IPS DF 6.9 (cell line): ENCODE results near the gene UBR2.

Source experiments
- DNase-seq: peaks from one replicate; pipeline ENCODE4 v3.0.0-alpha.2; 2013; ENCODE audit warnings: low read depth, low spot score
- H3K27ac ChIP-seq: one replicate; pipeline ENCODE4 v1.5.1; 2013; ENCODE audit warnings: low read length, control low read depth
- H3K27me3 ChIP-seq: 2 replicates; pipeline ENCODE4 v1.6.1; 2013; ENCODE audit warnings: mild to moderate bottlenecking, low read length; ENCODE audit not compliant: control insufficient read depth, insufficient read depth
- H3K36me3 ChIP-seq: 2 replicates; pipeline ENCODE4 v1.6.1; 2013; ENCODE audit warnings: low read length; ENCODE audit not compliant: control insufficient read depth, insufficient read depth
- H3K4me1 ChIP-seq: 2 replicates; pipeline ENCODE4 v1.6.1; 2013; ENCODE audit warnings: low read length; ENCODE audit not compliant: control insufficient read depth, insufficient read depth
- H3K4me3 ChIP-seq: 2 replicates; pipeline ENCODE4 v1.5.1; 2013; ENCODE audit warnings: mild to moderate bottlenecking, low read length
- H3K9me3 ChIP-seq: 2 replicates; pipeline ENCODE4 v1.6.1; 2013; ENCODE audit warnings: low read length, inconsistent platforms; ENCODE audit not compliant: control insufficient read depth, insufficient read depth
- WGBS: extraction: QIAGEN DNeasy Blood & Tissue Kit; methylation state at CpG from one replicate; pipeline ENCODE4 v1.1.7; 2013; ENCODE audit warnings: mixed read lengths, missing lambda C conversion rate; ENCODE audit not compliant: insufficient read length, insufficient coverage; 5-methylcytosine and 5-hydroxymethylcytosine counted together

UBR2 gene

GRCh38 chr6:42616716-42617115 lies 52.9 kb downstream of the UBR2 start:
- no peak for DNase-seq
- no peaks in the 10 kb centered on the region for H3K4me1 ChIP-seq
- no peak overlapping the region for H3K4me3 ChIP-seq
- H3K27me3 ChIP-seq = no peaks in the 10 kb centered on the region
- H3K36me3 ChIP-seq = no peaks in the 10 kb centered on the region; the same call in 1 of the 2 replicates
- no peaks in the 10 kb centered on the region for H3K9me3 ChIP-seq
- no peak overlapping the region for H3K27ac ChIP-seq
- WGBS = no CpG with 5 or more reads among the region's 3 CpGs

DNA sequence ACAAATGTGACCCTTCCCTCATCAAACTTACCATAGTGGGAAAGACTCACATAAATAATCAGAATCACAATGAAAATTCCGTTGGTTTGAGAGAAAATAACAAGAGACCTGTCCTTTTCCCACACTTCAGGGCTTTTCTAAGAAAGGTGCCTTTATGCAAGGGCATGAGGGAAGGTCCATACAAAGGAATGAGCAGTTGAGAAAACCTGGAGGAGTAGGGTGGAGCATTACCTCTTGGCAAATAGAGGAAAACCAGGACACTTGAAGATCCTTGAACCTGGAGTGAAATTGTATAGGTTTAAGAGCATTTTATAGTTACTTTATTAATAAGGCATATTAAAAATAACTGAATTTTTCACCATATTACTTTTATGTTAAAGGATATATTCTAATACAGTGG lies 54.3 kb downstream of the UBR2 start:
- no CpG with 5 or more reads among the region's 1 CpG for WGBS
- no peaks in the 10 kb centered on the region; the same call in 1 of the 2 replicates for H3K36me3 ChIP-seq
- no peak overlapping the region for H3K4me3 ChIP-seq

GRCh38 chr6:42618686-42619085 lies 54.9 kb downstream of the UBR2 start:
- no CpG with 5 or more reads among the region's 5 CpGs for WGBS
- Histone ChIP-seq H3K27me3 (no peaks in the 10 kb centered on the region), H3K36me3 (no peaks in the 10 kb centered on the region; the same call in 1 of the 2 replicates), H3K27ac (no peak overlapping the region), H3K9me3 (no peaks in the 10 kb centered on the region), H3K4me1 (no peaks in the 10 kb centered on the region), H3K4me3 (no peak overlapping the region)
- peak; percentile 16 for DNase-seq

More for the DNA sequence above, 54.3 kb downstream of the UBR2 start:
- Histone ChIP-seq H3K9me3 (no peaks in the 10 kb centered on the region), H3K27ac (no peak overlapping the region), H3K4me1 (no peaks in the 10 kb centered on the region), H3K27me3 (no peaks in the 10 kb centered on the region)
- DNase-seq = no peak

DNA sequence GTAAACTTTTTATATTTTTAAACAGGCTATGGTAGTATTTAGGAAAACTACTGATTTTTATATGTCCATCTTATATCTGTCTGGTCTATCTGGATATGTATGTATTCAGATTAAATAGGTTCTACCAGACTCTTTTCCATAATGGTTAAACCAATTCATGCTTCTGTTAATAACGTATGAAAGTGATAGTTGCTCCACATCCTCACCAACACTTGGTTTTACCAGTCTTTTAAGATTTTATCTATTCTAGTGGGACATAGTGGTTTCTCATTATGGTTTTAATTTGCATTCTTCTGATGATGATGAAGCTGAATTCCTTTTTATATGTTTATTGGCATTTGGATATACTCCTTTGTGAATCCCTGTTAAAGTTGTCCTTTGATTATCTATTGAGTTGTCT lies 56.1 kb downstream of the UBR2 start:
- Histone ChIP-seq H3K27me3 (no peaks in the 10 kb centered on the region), H3K4me3 (no peak overlapping the region), H3K4me1 (no peaks in the 10 kb centered on the region), H3K9me3 (no peaks in the 10 kb centered on the region), H3K36me3 (no peaks in the 10 kb centered on the region; the same call in 1 of the 2 replicates), H3K27ac (no peak overlapping the region)
- whole genome bisulfite sequencing = no CpG with 5 or more reads among the region's 1 CpG
- DNase-seq = no peak

GRCh38 chr6:42624601-42625000 lies 60.8 kb downstream of the UBR2 start:
- no peaks in the 10 kb centered on the region for H3K9me3 ChIP-seq
- H3K4me1 ChIP-seq = no peaks in the 10 kb centered on the region
- no peak overlapping the region for H3K4me3 ChIP-seq
- no peak for DNase-seq
- H3K27me3 ChIP-seq = no peaks in the 10 kb centered on the region
- H3K36me3 ChIP-seq = no peaks in the 10 kb centered on the region
- no peak overlapping the region for H3K27ac ChIP-seq

- Histone ChIP-seq H3K27ac (no peak overlapping the region), H3K27me3 (no peaks in the 10 kb centered on the region), H3K4me3 (no peak overlapping the region), H3K9me3 (no peaks in the 10 kb centered on the region), H3K4me1 (no peaks in the 10 kb centered on the region), H3K36me3 (no peaks in the 10 kb centered on the region)
- WGBS = no CpG with 5 or more reads among the region's 1 CpG
- no peak for DNase-seq
Measured at GRCh38 chr6:42627044-42627443, 63.2 kb downstream of the UBR2 start.

- WGBS = no CpG with 5 or more reads among the region's 1 CpG
- Histone ChIP-seq H3K4me3 (no peak overlapping the region), H3K36me3 (no peaks in the 10 kb centered on the region), H3K27ac (no peak overlapping the region), H3K9me3 (no peaks in the 10 kb centered on the region), H3K4me1 (no peaks in the 10 kb centered on the region), H3K27me3 (no peaks in the 10 kb centered on the region)
- no peak for DNase-seq
Measured at GRCh38 chr6:42627674-42628073, 63.8 kb downstream of the UBR2 start.

- DNase-seq = no peak
- Histone ChIP-seq H3K4me3 (no peak overlapping the region), H3K36me3 (peaks cover 2% of the 10 kb centered on the region; the same call in 1 of the 2 replicates), H3K4me1 (no peaks in the 10 kb centered on the region), H3K27ac (no peak overlapping the region), H3K9me3 (no peaks in the 10 kb centered on the region), H3K27me3 (no peaks in the 10 kb centered on the region)
- WGBS = no CpG with 5 or more reads among the region's 2 CpGs
Measured at GRCh38 chr6:42628604-42629003, 64.8 kb downstream of the UBR2 start.

DNA sequence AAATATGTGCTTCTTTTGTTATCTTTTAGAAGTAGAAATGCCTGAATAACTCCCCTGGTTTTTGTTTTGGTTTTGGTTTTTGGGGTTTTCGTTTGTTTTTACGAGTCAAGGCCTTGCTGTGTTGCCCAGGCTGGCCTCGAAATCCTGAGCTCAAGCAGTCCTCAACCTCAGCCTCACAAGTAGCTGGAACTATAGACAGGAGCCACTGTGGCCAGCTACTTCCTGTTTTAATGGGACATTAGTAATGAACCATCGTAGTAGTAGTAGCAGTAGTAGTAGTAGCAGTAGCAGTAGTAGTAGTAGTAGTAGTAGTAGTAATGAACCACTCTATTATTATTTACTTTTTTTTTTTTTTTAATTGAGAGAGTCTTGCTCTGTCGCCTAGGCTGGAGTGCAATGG lies 66.0 kb downstream of the UBR2 start:
- H3K36me3 ChIP-seq = peaks cover 2% of the 10 kb centered on the region; the same call in 1 of the 2 replicates
- H3K4me3 ChIP-seq = no peak overlapping the region
- WGBS = no CpG with 5 or more reads among the region's 5 CpGs
- no peak for DNase-seq
- H3K27ac ChIP-seq = no peak overlapping the region
- no peaks in the 10 kb centered on the region for H3K4me1 ChIP-seq
- no peaks in the 10 kb centered on the region for H3K27me3 ChIP-seq
- H3K9me3 ChIP-seq = no peaks in the 10 kb centered on the region

- DNase-seq = no peak
- H3K27me3 ChIP-seq = no peaks in the 10 kb centered on the region
- WGBS = no CpG with 5 or more reads among the region's 3 CpGs
- peaks cover 2% of the 10 kb centered on the region; the same call in 1 of the 2 replicates for H3K36me3 ChIP-seq
- no peak overlapping the region for H3K4me3 ChIP-seq
- no peaks in the 10 kb centered on the region for H3K9me3 ChIP-seq
- no peak overlapping the region for H3K27ac ChIP-seq
- H3K4me1 ChIP-seq = no peaks in the 10 kb centered on the region
Measured at GRCh38 chr6:42637681-42638080, 73.9 kb downstream of the UBR2 start.

- Histone ChIP-seq H3K9me3 (no peaks in the 10 kb centered on the region), H3K4me3 (no peak overlapping the region), H3K27ac (no peak overlapping the region), H3K36me3 (peaks cover 2% of the 10 kb centered on the region; the same call in 1 of the 2 replicates), H3K27me3 (no peaks in the 10 kb centered on the region), H3K4me1 (no peaks in the 10 kb centered on the region)
- no peak for DNase-seq
- WGBS = no CpG with 5 or more reads among the region's 5 CpGs
Measured at GRCh38 chr6:42642794-42643193, 79.0 kb downstream of the UBR2 start.
